ENCODE results near the gene RIPOR3. TPM values are rescaled to one million over a fixed set of nuclear protein-coding genes. Genes with fewer than 3 reads are reported as not detected.
"Not testable (repeated sequence)": the region's sequence is repeated elsewhere in the genome, so short reads cannot be mapped to it uniquely, and the experiment has no call there.

The RIPOR3 gene
- total RNA-seq, 4 donors from 2014 or later, result 6.1 to 25.7 (median 15.3) TPM

DNA sequence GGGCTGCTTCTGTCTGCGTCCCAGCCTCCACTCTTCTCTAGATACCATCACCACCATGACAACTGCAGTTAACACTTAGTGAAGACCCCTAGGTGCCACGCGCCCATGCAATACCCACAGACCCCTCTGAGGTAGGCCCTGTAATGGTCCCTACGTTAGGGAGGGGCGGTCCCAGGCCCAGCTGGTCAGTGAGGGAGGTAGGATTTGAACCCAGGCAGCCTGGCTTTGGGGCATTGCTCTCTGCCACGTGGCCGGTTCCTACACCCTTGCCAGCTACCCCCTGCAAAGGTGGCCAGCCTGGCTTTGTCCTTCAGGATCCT lies 18.2 kb downstream of the RIPOR3 start:
- no peak overlapping the region for H3K4me3 ChIP-seq
- DNase-seq (ENCODE audit: extremely low spot score), result no peak
- peaks cover 3 to 11% (median 11%) of the 10 kb centered on the region in 4 donors for H3K4me1 ChIP-seq
- no peaks in the 10 kb centered on the region for H3K9me3 ChIP-seq
- H3K27ac ChIP-seq (replicated peaks in 1 of 4), result no peak overlapping the region
- no peak for TF ChIP-seq EP300 (IDR thresholded peaks at IDR 0.05)
- no peak for TF ChIP-seq POLR2A (IDR thresholded peaks at IDR 0.05; ENCODE audit: low read depth)
- TF ChIP-seq, protein P1, sequence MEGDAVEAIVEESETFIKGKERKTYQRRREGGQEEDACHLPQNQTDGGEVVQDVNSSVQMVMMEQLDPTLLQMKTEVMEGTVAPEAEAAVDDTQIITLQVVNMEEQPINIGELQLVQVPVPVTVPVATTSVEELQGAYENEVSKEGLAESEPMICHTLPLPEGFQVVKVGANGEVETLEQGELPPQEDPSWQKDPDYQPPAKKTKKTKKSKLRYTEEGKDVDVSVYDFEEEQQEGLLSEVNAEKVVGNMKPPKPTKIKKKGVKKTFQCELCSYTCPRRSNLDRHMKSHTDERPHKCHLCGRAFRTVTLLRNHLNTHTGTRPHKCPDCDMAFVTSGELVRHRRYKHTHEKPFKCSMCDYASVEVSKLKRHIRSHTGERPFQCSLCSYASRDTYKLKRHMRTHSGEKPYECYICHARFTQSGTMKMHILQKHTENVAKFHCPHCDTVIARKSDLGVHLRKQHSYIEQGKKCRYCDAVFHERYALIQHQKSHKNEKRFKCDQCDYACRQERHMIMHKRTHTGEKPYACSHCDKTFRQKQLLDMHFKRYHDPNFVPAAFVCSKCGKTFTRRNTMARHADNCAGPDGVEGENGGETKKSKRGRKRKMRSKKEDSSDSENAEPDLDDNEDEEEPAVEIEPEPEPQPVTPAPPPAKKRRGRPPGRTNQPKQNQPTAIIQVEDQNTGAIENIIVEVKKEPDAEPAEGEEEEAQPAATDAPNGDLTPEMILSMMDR (IDR thresholded peaks at IDR 0.05), result no peak
- TF ChIP-seq POLR2AphosphoS5 (IDR thresholded peaks at IDR 0.05), result no peak
- WGBS, result 88% methylated on average over 7 of the region's 7 CpGs
- H3K27me3 ChIP-seq, result no peaks in the 10 kb centered on the region
- intact Hi-C loops (cut with DNase I), result no loop called here
- H3K36me3 ChIP-seq, result no peaks in the 10 kb centered on the region

DNA sequence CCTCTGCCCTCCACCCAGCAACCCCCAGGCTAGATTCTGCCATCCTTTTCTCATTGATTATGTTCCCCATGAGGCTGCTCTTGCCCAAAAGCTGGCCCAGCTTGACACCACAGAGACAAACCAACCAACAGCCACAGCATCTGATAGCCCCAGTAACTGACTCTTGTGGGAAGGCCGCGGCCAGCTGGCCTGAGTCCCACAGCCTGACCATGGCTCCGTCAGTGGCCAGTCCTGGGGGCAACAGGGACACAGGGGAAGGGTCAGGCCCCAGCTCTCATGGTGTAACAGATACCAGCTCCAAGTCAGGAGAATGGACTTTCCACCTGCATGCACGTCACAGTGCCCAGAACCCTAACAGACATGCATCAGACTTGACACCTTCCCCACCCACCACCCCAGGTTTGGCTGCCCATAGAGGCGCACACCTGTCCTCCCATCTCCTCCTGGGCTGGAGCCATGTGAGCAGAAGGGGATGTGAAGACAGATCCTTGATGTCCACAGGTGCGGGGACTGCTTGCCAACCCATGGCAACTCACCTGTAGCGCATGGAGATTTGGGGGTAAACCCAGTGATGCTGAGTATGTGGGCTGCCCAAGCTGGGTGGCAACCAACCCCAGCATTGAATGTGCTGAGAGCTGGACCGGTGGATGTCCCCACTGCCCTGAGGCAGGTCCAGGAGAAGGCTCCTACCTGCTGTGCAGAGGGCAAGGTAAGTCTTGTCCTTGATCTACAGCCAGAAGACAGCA lies 18.8 kb downstream of the RIPOR3 start:
- 93% methylated on average over 6 of the region's 8 CpGs for WGBS

DNA sequence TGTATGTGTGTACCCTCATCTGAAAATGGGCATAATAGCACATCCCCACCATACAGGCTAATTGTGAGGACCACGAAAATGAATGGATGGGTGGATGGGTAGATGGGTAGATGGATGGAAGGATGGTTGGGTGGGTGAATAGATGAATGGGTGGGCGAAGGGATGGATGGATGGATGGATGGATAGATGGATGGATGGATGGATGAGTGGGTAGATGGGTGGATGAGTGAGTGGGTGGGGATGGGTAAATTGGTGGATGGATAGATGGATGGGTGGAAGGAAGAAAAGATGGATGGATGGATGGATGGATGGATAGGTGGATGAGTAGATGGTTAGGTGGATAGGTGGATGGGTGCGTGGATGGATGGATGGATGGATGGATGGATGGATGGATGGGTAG lies 19.7 kb downstream of the RIPOR3 start:
- no peaks in the 10 kb centered on the region for H3K9me3 ChIP-seq
- H3K27me3 ChIP-seq, result no peaks in the 10 kb centered on the region
- TF ChIP-seq POLR2AphosphoS5 (IDR thresholded peaks at IDR 0.05) (no peak), POLR2A (IDR thresholded peaks at IDR 0.05; ENCODE audit: low read depth) (no peak), EP300 (IDR thresholded peaks at IDR 0.05) (no peak)
- TF ChIP-seq, protein P1 (IDR thresholded peaks at IDR 0.05), result no peak
- no peaks in the 10 kb centered on the region for H3K36me3 ChIP-seq
- no peak overlapping the region for H3K4me3 ChIP-seq
- peaks cover 0 to 11% (median 10%) of the 10 kb centered on the region in 4 donors for H3K4me1 ChIP-seq
- intact Hi-C loops (cut with DNase I), result no loop called here
- H3K27ac ChIP-seq (replicated peaks in 1 of 4), result no peak overlapping the region
- no peak for DNase-seq (ENCODE audit: extremely low spot score)
- 94% methylated on average over 3 of the region's 3 CpGs for WGBS

More for the DNA sequence above, 18.8 kb downstream of the RIPOR3 start:
- no peaks in the 10 kb centered on the region for H3K36me3 ChIP-seq
- H3K4me1 ChIP-seq, result peaks cover 0 to 11% (median 10%) of the 10 kb centered on the region in 4 donors
- intact Hi-C loops (cut with DNase I), result no loop called here
- TF ChIP-seq POLR2A (IDR thresholded peaks at IDR 0.05; ENCODE audit: low read depth), result no peak
- TF ChIP-seq, protein P1 (IDR thresholded peaks at IDR 0.05), result no peak
- no peak for TF ChIP-seq POLR2AphosphoS5 (IDR thresholded peaks at IDR 0.05)
- TF ChIP-seq EP300 (IDR thresholded peaks at IDR 0.05), result no peak
- no peaks in the 10 kb centered on the region for H3K27me3 ChIP-seq
- DNase-seq (ENCODE audit: extremely low spot score), result no peak
- H3K4me3 ChIP-seq, result no peak overlapping the region
- H3K9me3 ChIP-seq, result no peaks in the 10 kb centered on the region
- no peak overlapping the region for H3K27ac ChIP-seq (replicated peaks in 1 of 4)

DNA sequence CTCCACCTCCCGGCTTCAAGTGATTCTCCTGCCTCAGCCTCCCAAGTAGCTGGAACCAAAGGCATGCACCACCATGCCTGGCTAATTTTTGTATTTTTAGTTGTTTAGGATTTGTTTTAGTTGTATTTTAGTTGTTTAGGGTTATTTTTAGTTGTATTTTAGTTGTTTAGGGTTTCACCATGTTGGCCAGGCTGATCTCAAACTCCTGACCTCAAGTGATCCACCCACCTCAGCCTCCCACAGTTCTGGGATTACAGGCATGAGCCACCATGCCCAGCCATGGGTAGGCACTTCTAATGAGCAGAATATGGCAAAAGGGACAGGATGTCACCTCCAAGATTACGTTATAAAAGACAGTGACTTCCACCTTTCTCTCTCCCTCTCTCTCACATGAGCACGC lies 20.3 kb downstream of the RIPOR3 start:
- H3K4me3 ChIP-seq; H3K27me3 ChIP-seq; H3K27ac ChIP-seq (replicated peaks in 1 of 4); DNase-seq (ENCODE audit: extremely low spot score); H3K9me3 ChIP-seq; intact Hi-C loops (cut with DNase I); H3K36me3 ChIP-seq: not testable (repeated sequence)
- 65% methylated on average over 3 of the region's 3 CpGs for WGBS
- H3K4me1 ChIP-seq, result peaks cover 0 to 11% (median 10%) of the 10 kb centered on the region in 4 donors

DNA sequence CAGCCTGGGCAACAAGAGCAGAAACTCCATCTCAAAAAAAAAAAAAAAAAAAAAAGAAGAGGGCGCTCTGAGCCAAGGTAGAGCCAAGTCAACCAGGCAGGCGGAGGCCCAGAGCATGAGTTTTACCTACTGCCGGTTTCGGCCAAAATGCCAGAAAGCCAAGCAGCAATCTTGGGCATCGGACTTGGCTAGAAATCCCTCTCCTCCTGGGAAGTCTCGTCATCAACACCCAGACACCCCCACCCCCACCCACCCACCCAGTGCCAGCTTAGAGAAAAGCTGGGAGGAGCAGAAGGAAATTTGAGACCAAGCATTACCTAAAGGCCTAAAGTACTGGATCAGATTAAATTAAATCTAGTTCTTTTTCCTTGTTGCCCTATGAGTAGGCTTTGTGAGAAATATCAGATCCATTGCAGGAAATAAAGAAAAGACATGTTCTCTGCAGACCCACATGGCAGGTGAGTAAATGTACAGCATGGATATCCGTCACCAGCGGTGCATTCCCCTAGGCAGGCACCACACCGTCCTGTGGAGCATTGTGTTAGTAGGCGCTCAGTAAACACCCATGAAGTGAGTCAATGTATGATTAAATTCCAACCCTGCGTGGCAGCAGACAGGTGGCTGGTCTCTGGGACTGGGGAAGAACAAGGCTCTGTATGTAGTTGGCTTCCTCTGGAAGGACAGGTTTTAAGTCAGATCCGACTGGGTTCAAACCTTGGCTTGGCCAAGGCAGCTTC lies 21.0 kb downstream of the RIPOR3 start:
- Histone ChIP-seq H3K4me3 (no peak overlapping the region), H3K9me3 (no peaks in the 10 kb centered on the region), H3K4me1 (peaks cover 0 to 11% (median 10%) of the 10 kb centered on the region in 4 donors), H3K36me3 (no peaks in the 10 kb centered on the region), H3K27ac (replicated peaks in 1 of 4) (no peak overlapping the region), H3K27me3 (no peaks in the 10 kb centered on the region)
- intact Hi-C loops (cut with DNase I), result no loop called here
- no peak for DNase-seq (ENCODE audit: extremely low spot score)
- TF ChIP-seq POLR2A (IDR thresholded peaks at IDR 0.05; ENCODE audit: low read depth), result no peak
- no peak for TF ChIP-seq POLR2AphosphoS5 (IDR thresholded peaks at IDR 0.05)
- TF ChIP-seq EP300 (IDR thresholded peaks at IDR 0.05), result no peak
- TF ChIP-seq, protein P1 (IDR thresholded peaks at IDR 0.05), result no peak
- 89% methylated on average over 12 of the region's 12 CpGs for WGBS
